Calu3 (cell line): ENCODE data around the gene RBBP5. TPM values are rescaled to one million over a fixed set of nuclear protein-coding genes. Genes with fewer than 3 reads are reported as not detected.

Source experiments
- BruUV-seq: library from RNA; stranded (reverse); fragments of 400-500 nt; replicated peaks from 2 replicates; lab custom pipeline; 2021; lab: Mats Ljungman, UMichigan
- CTCF ChIA-PET: fragments of 300-600 bp; sonication (Branson Sonifier 250); formaldehyde crosslinking; loops from one replicate; lab custom pipeline; 2022; ENCODE audit warnings: antibody characterized with exemption; lab: Charles Lee
- DNase-seq: peaks from one replicate; pipeline ENCODE4 v3.0.0; 2022
- H3K27ac Mint-ChIP-seq: one replicate; pipeline ENCODE4 v1.8.0; 2022; ENCODE audit warnings: mixed read lengths; ENCODE audit not compliant: unreplicated experiment
- H3K27me3 Mint-ChIP-seq: one replicate; pipeline ENCODE4 v1.8.0; 2022; ENCODE audit warnings: mixed read lengths; ENCODE audit not compliant: unreplicated experiment
- H3K36me3 Mint-ChIP-seq: one replicate; pipeline ENCODE4 v1.8.0; 2022; ENCODE audit warnings: mild to moderate bottlenecking, moderate library complexity, mixed read lengths; ENCODE audit not compliant: insufficient read depth, unreplicated experiment
- H3K4me1 Mint-ChIP-seq: one replicate; pipeline ENCODE4 v1.8.0; 2022; ENCODE audit warnings: mild to moderate bottlenecking, low read depth, mixed read lengths; ENCODE audit not compliant: unreplicated experiment
- H3K4me3 Mint-ChIP-seq: one replicate; pipeline ENCODE4 v1.8.0; 2022; ENCODE audit warnings: mild to moderate bottlenecking, low read depth, moderate library complexity, mixed read lengths; ENCODE audit not compliant: unreplicated experiment
- H3K9me3 Mint-ChIP-seq: one replicate; pipeline ENCODE4 v1.8.0; 2022; ENCODE audit warnings: low read depth, mixed read lengths; ENCODE audit not compliant: unreplicated experiment
- intact Hi-C: fragments of 100-400 bp; cut with micrococcal nuclease; formaldehyde crosslinking; loops from one replicate; pipeline ENCODE4 v1.10.0; 2022; ENCODE audit not compliant: unreplicated experiment
- total RNA-seq: library from RNA; stranded (reverse); gene quantifications from 2 replicates; pipeline ENCODE4 v1.2.3, GENCODE V29; 2022
- TF ChIP-seq, protein P1 (sequence below): fragments of 200-600 bp; IDR thresholded peaks from one replicate; pipeline ENCODE4 v1.8.0; 2022; ENCODE audit warnings: antibody characterized with exemption; ENCODE audit not compliant: unreplicated experiment

RBBP5 gene
- total RNA-seq, 1 experiment from 2014 or later, result 22.0 TPM

DNA sequence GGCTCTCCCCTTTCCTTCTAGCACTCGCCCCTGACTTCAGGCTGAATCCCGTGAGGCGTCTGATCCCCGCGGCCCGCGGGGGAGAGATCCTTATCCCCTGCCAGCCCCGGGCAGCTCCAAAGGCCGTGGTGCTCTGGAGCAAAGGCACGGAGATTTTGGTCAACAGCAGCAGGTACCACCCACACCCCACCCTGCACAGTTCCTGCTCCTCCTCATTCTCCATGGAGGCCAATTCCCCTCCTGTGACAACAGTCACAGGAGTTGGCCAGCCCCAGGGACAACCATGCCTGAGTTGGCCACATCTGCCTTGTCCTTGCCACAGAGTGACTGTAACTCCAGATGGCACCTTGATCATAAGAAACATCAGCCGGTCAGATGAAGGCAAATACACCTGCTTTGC, 57.5 kb downstream of the RBBP5 start:
- no TSS peak for BruUV-seq
- no peak for DNase-seq
- no peaks in the 10 kb centered on the region for H3K9me3 Mint-ChIP-seq
- H3K4me3 Mint-ChIP-seq, result no peak overlapping the region
- no peaks in the 10 kb centered on the region for H3K36me3 Mint-ChIP-seq
- intact Hi-C loops, result no loop called here
- TF ChIP-seq, protein P1, sequence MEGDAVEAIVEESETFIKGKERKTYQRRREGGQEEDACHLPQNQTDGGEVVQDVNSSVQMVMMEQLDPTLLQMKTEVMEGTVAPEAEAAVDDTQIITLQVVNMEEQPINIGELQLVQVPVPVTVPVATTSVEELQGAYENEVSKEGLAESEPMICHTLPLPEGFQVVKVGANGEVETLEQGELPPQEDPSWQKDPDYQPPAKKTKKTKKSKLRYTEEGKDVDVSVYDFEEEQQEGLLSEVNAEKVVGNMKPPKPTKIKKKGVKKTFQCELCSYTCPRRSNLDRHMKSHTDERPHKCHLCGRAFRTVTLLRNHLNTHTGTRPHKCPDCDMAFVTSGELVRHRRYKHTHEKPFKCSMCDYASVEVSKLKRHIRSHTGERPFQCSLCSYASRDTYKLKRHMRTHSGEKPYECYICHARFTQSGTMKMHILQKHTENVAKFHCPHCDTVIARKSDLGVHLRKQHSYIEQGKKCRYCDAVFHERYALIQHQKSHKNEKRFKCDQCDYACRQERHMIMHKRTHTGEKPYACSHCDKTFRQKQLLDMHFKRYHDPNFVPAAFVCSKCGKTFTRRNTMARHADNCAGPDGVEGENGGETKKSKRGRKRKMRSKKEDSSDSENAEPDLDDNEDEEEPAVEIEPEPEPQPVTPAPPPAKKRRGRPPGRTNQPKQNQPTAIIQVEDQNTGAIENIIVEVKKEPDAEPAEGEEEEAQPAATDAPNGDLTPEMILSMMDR, result no peak
- CTCF ChIA-PET, result interaction anchor here (0.7 kb wide), 1 partner anchor 199 kb away, joined by 3 read pairs; no protein-coding TSS in a partner anchor
- no peaks in the 10 kb centered on the region for H3K4me1 Mint-ChIP-seq
- peaks cover 49% of the 10 kb centered on the region for H3K27me3 Mint-ChIP-seq
- H3K27ac Mint-ChIP-seq, result no peak overlapping the region

DNA sequence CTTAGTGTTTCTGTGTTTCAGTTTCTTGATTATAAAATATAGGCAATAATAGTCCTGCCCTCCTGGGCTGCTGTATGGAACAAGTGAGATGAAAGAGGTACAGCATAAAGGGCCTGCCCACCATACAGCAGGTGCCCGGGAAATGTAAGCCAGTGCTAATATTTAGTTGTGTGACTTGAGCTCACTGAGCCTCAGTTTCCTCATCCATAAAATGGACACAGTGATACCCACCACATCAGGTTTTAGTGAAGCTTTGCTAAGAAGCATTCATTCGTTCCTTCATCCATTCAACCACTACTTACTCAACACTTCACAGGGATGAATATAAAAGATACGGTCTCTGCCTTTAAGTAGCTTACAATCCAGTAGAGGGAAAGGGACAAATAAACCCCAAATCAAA, 58.9 kb downstream of the RBBP5 start:
- H3K4me3 Mint-ChIP-seq, result no peak overlapping the region
- CTCF ChIA-PET, result interaction anchor here (0.7 to 3.6 kb wide), 6 partner anchors 15 to 113 kb away, joined by 3 to 95 read pairs (median 4); no protein-coding TSS in a partner anchor

DNA sequence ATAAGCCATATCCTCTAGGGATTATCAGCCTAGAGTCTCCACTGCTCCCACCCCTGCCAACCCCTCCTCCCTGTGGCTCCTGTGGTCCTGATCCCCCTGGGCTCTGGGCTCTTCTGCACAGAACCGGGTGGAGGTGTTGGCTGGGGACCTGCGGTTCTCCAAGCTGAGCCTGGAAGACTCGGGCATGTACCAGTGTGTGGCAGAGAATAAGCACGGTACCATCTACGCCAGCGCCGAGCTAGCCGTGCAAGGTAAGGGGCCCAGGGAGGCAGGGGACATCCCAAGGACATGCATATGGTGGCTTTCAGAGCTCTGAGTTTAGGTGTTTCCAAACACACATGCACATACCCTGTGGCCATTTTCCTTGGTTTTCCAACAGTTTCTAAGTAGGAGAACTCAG, 59.5 kb downstream of the RBBP5 start:
- Mint-ChIP-seq H3K9me3 (no peaks in the 10 kb centered on the region), H3K4me3 (no peak overlapping the region), H3K4me1 (no peaks in the 10 kb centered on the region), H3K36me3 (no peaks in the 10 kb centered on the region), H3K27me3 (peaks cover 69% of the 10 kb centered on the region), H3K27ac (no peak overlapping the region)
- BruUV-seq, result no TSS peak
- DNase-seq, result no peak
- TF ChIP-seq, protein P1, result no peak
- intact Hi-C loops, result no loop called here
- CTCF ChIA-PET, result interaction anchor here (0.8 to 3.6 kb wide), 13 partner anchors 8 to 423 kb away, joined by 3 to 95 read pairs (median 8); no protein-coding TSS in a partner anchor

More for the DNA sequence above, 58.9 kb downstream of the RBBP5 start:
- Mint-ChIP-seq H3K27me3 (peaks cover 63% of the 10 kb centered on the region), H3K36me3 (no peaks in the 10 kb centered on the region), H3K9me3 (no peaks in the 10 kb centered on the region), H3K27ac (no peak overlapping the region), H3K4me1 (no peaks in the 10 kb centered on the region)
- no peak for DNase-seq
- BruUV-seq, result no TSS peak
- intact Hi-C loops, result no loop called here
- TF ChIP-seq, protein P1, result no peak

DNA sequence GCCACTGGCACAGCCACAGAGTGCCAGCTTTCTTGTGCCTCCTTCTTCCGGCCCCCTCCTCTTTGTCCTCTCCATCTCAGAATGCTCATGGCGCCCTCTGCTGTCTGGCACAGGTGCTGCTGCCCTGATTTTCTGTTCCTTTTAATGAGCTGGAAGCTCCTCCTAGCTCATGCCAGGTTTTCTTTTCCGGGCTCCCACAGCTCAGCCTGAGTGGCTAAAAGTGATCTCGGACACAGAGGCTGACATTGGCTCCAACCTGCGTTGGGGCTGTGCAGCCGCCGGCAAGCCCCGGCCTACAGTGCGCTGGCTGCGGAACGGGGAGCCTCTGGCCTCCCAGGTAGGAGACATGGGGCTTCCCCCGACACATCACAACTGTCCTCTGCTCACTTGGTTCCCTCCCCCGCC, 60.1 kb downstream of the RBBP5 start:
- TF ChIP-seq, protein P1, result peak; percentile 89
- Mint-ChIP-seq H3K27ac (no peak overlapping the region), H3K4me3 (no peak overlapping the region), H3K4me1 (no peaks in the 10 kb centered on the region), H3K36me3 (no peaks in the 10 kb centered on the region), H3K9me3 (no peaks in the 10 kb centered on the region), H3K27me3 (peaks cover 69% of the 10 kb centered on the region)
- intact Hi-C loops, result loop anchor here (1.0 to 2.0 kb wide), 2 partner anchors 72 to 195 kb away; no protein-coding TSS in a partner anchor
- BruUV-seq, result no TSS peak
- CTCF ChIA-PET, result interaction anchor here (0.6 to 3.6 kb wide), 32 partner anchors 8 to 424 kb away, joined by 3 to 95 read pairs (median 4); partner anchors contain the start of gene RBBP5
- DNase-seq, result peak; percentile 84
